Measurements from ENCODE around the gene DNAH14. TPM values are rescaled to one million over a fixed set of nuclear protein-coding genes. Genes with fewer than 3 reads are reported as not detected.
A peak's percentile ranks its signal among the peaks of the same experiment; 100 is the strongest.

The DNAH14 gene
- total and polyA plus RNA-seq, 2 donors from 2014 or later = 6.6 to 25.1 TPM

- H3K36me3 ChIP-seq (ENCODE audit: control insufficient read depth in 2 of 3, insufficient read depth in 3 of 3, low read length in 3 of 3) = no peaks in the 10 kb centered on the region
Measured at GRCh38 chr1:225437710-225438437, 508.4 kb downstream of the DNAH14 start.

GRCh38 chr1:225440380-225441221, 511.1 kb downstream of the DNAH14 start:
- TF ChIP-seq CTCF (IDR thresholded peaks at IDR 0.05; ENCODE audit: borderline replicate concordance, extremely low read depth, insufficient read depth) = no peak
- Histone ChIP-seq H3K9ac (ENCODE audit: low read length in 3 of 3) (peak overlapping the region in 1 of 3 donors; percentile 59), H3K36me3 (ENCODE audit: control insufficient read depth in 2 of 3, insufficient read depth in 3 of 3, low read length in 3 of 3) (no peaks in the 10 kb centered on the region), H3K9me3 (ENCODE audit: control insufficient read depth in 2 of 3, insufficient read depth in 1 of 3, low read length in 3 of 3) (no peaks in the 10 kb centered on the region), H3K27me3 (ENCODE audit: control insufficient read depth, insufficient read depth, low read length) (no peaks in the 10 kb centered on the region), H3K4me1 (ENCODE audit: control insufficient read depth in 2 of 3, insufficient read depth in 2 of 3, low read depth in 1 of 3, low read length in 3 of 3) (peaks cover 0 to 27% (median 23%) of the 10 kb centered on the region in 3 donors), H3K4me3 (ENCODE audit: low read length in 3 of 3) (no peak overlapping the region), H3K27ac (ENCODE audit: low read depth in 2 of 2, low read length in 2 of 2) (peak overlapping the region; percentile 68 to 79)
- FAIRE-seq (no peak), DNase-seq (peak in 1 of 5 donors; percentile 44)
- intact Hi-C loops (cut with DNase I) = no loop called here

More at GRCh38 chr1:225437710-225438437, 508.4 kb downstream of the DNAH14 start:
- peak in 1 of 5 donors; percentile 50 for DNase-seq
- Histone ChIP-seq H3K4me1 (ENCODE audit: control insufficient read depth in 2 of 3, insufficient read depth in 2 of 3, low read depth in 1 of 3, low read length in 3 of 3) (peaks cover 0 to 22% (median 17%) of the 10 kb centered on the region in 3 donors), H3K9ac (ENCODE audit: low read length in 3 of 3) (no peak overlapping the region), H3K27me3 (ENCODE audit: control insufficient read depth, insufficient read depth, low read length) (no peaks in the 10 kb centered on the region), H3K4me3 (ENCODE audit: low read length in 3 of 3) (no peak overlapping the region), H3K9me3 (ENCODE audit: control insufficient read depth in 2 of 3, insufficient read depth in 1 of 3, low read length in 3 of 3) (no peaks in the 10 kb centered on the region), H3K27ac (ENCODE audit: low read depth in 2 of 2, low read length in 2 of 2) (no peak overlapping the region)
- TF ChIP-seq CTCF (IDR thresholded peaks at IDR 0.05; ENCODE audit: borderline replicate concordance, extremely low read depth, insufficient read depth) = peak; percentile 34
- no peak for FAIRE-seq
- intact Hi-C loops (cut with DNase I) = no loop called here

GRCh38 chr1:225441314-225442122, 512.0 kb downstream of the DNAH14 start:
- peak overlapping the region in 2 of 3 donors; percentile 9 to 28 for H3K4me3 ChIP-seq (ENCODE audit: low read length in 3 of 3)
- H3K27ac ChIP-seq (ENCODE audit: low read depth in 2 of 2, low read length in 2 of 2) = peak overlapping the region; percentile 68 to 81
- TF ChIP-seq CTCF (IDR thresholded peaks at IDR 0.05; ENCODE audit: borderline replicate concordance, extremely low read depth, insufficient read depth) = peak; percentile 44
- H3K27me3 ChIP-seq (ENCODE audit: control insufficient read depth, insufficient read depth, low read length) = no peaks in the 10 kb centered on the region
- H3K9me3 ChIP-seq (ENCODE audit: control insufficient read depth in 2 of 3, insufficient read depth in 1 of 3, low read length in 3 of 3) = no peaks in the 10 kb centered on the region
- DNase-seq (peak in 2 of 5 donors; percentile 49 to 51), FAIRE-seq (no peak)
- intact Hi-C loops (cut with DNase I) = no loop called here
- H3K36me3 ChIP-seq (ENCODE audit: control insufficient read depth in 2 of 3, insufficient read depth in 3 of 3, low read length in 3 of 3) = no peaks in the 10 kb centered on the region
- peak overlapping the region in 1 of 3 donors; percentile 59 for H3K9ac ChIP-seq (ENCODE audit: low read length in 3 of 3)
- H3K4me1 ChIP-seq (ENCODE audit: control insufficient read depth in 2 of 3, insufficient read depth in 2 of 3, low read depth in 1 of 3, low read length in 3 of 3) = peaks cover 0 to 34% (median 32%) of the 10 kb centered on the region in 3 donors
